HG02973 (cell line): ENCODE measurements around the gene SNTG2.
"Not testable (repeated sequence)": the region's sequence is repeated elsewhere in the genome, so short reads cannot be mapped to it uniquely, and the experiment has no call there.

Experiments used
- ATAC-seq: cut with Tn5 transposase; IDR thresholded peaks from one replicate; pipeline ENCODE4 v1.9.1; 2021; ENCODE audit warnings: moderate library complexity; ENCODE audit not compliant: unreplicated experiment

The SNTG2 gene

GRCh38 chr2:1402064-1402463 is 451.4 kb downstream of the SNTG2 start:
- no peak for ATAC-seq

GRCh38 chr2:1403565-1403964 is 452.9 kb downstream of the SNTG2 start:
- no peak for ATAC-seq

GRCh38 chr2:1405124-1405523 is 454.5 kb downstream of the SNTG2 start:
- ATAC-seq = no peak

GRCh38 chr2:1405967-1406366 is 455.3 kb downstream of the SNTG2 start:
- ATAC-seq = no peak

GRCh38 chr2:1406434-1406833 is 455.8 kb downstream of the SNTG2 start:
- ATAC-seq = no peak

GRCh38 chr2:1407950-1408675 is 457.5 kb downstream of the SNTG2 start:
- ATAC-seq = no peak

- no peak for ATAC-seq
Observed at GRCh38 chr2:1413156-1413710, 462.6 kb downstream of the SNTG2 start, which contains the start of gene TPO. TSS of gene TPO (plus strand) at chr2:1413463. CDS start at chr2:1414409, 946 bp downstream.

GRCh38 chr2:1414121-1414520 is 463.5 kb downstream of the SNTG2 start:
- no peak for ATAC-seq

GRCh38 chr2:1414901-1415300 is 464.3 kb downstream of the SNTG2 start:
- ATAC-seq = not testable (repeated sequence)

GRCh38 chr2:1415501-1415900 is 464.9 kb downstream of the SNTG2 start:
- no peak for ATAC-seq
